Measurements from ENCODE around the gene GREB1L. TPM values are rescaled to one million over a fixed set of nuclear protein-coding genes. Genes with fewer than 3 reads are reported as not detected.
"Not testable (repeated sequence)": the region's sequence is repeated elsewhere in the genome, so short reads cannot be mapped to it uniquely, and the experiment has no call there.

Gene GREB1L
- total RNA-seq, 1 donor from 2014 or later: 12.5 TPM

- Histone ChIP-seq H3K27ac (ENCODE audit: low read depth, low read length) (no peak overlapping the region), H3K9me3 (ENCODE audit: control insufficient read depth in 3 of 3, low read length in 3 of 3) (no peaks in the 10 kb centered on the region), H3K36me3 (ENCODE audit: control insufficient read depth in 3 of 3, insufficient read depth in 3 of 3, low read length in 3 of 3) (no peaks in the 10 kb centered on the region), H3K4me3 (ENCODE audit: low read length in 3 of 3) (no peak overlapping the region), H3K9ac (ENCODE audit: low read depth in 1 of 3, low read length in 3 of 3) (no peak overlapping the region), H3K27me3 (ENCODE audit: control insufficient read depth in 3 of 3, insufficient read depth in 3 of 3, low read length in 3 of 3) (no peaks in the 10 kb centered on the region), H3K4me1 (ENCODE audit: control insufficient read depth in 3 of 3, insufficient read depth in 3 of 3, low read length in 3 of 3) (no peaks in the 10 kb centered on the region)
Measured at GRCh38 chr18:21369146-21369545, 127.1 kb downstream of the GREB1L start.

- not testable (repeated sequence) for H3K4me1 ChIP-seq (ENCODE audit: control insufficient read depth in 3 of 3, insufficient read depth in 3 of 3, low read length in 3 of 3); H3K9me3 ChIP-seq (ENCODE audit: control insufficient read depth in 3 of 3, low read length in 3 of 3); H3K4me3 ChIP-seq (ENCODE audit: low read length in 3 of 3); H3K27me3 ChIP-seq (ENCODE audit: control insufficient read depth in 3 of 3, insufficient read depth in 3 of 3, low read length in 3 of 3); H3K9ac ChIP-seq (ENCODE audit: low read depth in 1 of 3, low read length in 3 of 3); H3K27ac ChIP-seq (ENCODE audit: low read depth, low read length); H3K36me3 ChIP-seq (ENCODE audit: control insufficient read depth in 3 of 3, insufficient read depth in 3 of 3, low read length in 3 of 3)
Measured at GRCh38 chr18:21369597-21369996, 127.6 kb downstream of the GREB1L start.

- H3K4me1 ChIP-seq (ENCODE audit: control insufficient read depth in 3 of 3, insufficient read depth in 3 of 3, low read length in 3 of 3): no peaks in the 10 kb centered on the region
- H3K36me3 ChIP-seq (ENCODE audit: control insufficient read depth in 3 of 3, insufficient read depth in 3 of 3, low read length in 3 of 3): peaks cover 0 to 9% (median 0%) of the 10 kb centered on the region in 3 donors
- no peak overlapping the region for H3K9ac ChIP-seq (ENCODE audit: low read depth in 1 of 3, low read length in 3 of 3)
Measured at GRCh38 chr18:21383031-21383430, 141.0 kb downstream of the GREB1L start.

GRCh38 chr18:21386523-21387240, 144.7 kb downstream of the GREB1L start:
- Histone ChIP-seq H3K4me3 (ENCODE audit: low read length in 3 of 3) (no peak overlapping the region), H3K27me3 (ENCODE audit: control insufficient read depth in 3 of 3, insufficient read depth in 3 of 3, low read length in 3 of 3) (no peaks in the 10 kb centered on the region), H3K9me3 (ENCODE audit: control insufficient read depth in 3 of 3, low read length in 3 of 3) (no peaks in the 10 kb centered on the region), H3K27ac (ENCODE audit: low read depth, low read length) (no peak overlapping the region), H3K4me1 (ENCODE audit: control insufficient read depth in 3 of 3, insufficient read depth in 3 of 3, low read length in 3 of 3) (no peaks in the 10 kb centered on the region), H3K36me3 (ENCODE audit: control insufficient read depth in 3 of 3, insufficient read depth in 3 of 3, low read length in 3 of 3) (peaks cover 0 to 3% (median 0%) of the 10 kb centered on the region in 3 donors), H3K9ac (ENCODE audit: low read depth in 1 of 3, low read length in 3 of 3) (no peak overlapping the region)

More at GRCh38 chr18:21383031-21383430, 141.0 kb downstream of the GREB1L start:
- no peak overlapping the region for H3K4me3 ChIP-seq (ENCODE audit: low read length in 3 of 3)
- H3K9me3 ChIP-seq (ENCODE audit: control insufficient read depth in 3 of 3, low read length in 3 of 3): no peaks in the 10 kb centered on the region
- H3K27me3 ChIP-seq (ENCODE audit: control insufficient read depth in 3 of 3, insufficient read depth in 3 of 3, low read length in 3 of 3): no peaks in the 10 kb centered on the region
- H3K27ac ChIP-seq (ENCODE audit: low read depth, low read length): no peak overlapping the region

- peaks cover 0 to 3% (median 0%) of the 10 kb centered on the region in 3 donors for H3K36me3 ChIP-seq (ENCODE audit: control insufficient read depth in 3 of 3, insufficient read depth in 3 of 3, low read length in 3 of 3)
- no peaks in the 10 kb centered on the region for H3K4me1 ChIP-seq (ENCODE audit: control insufficient read depth in 3 of 3, insufficient read depth in 3 of 3, low read length in 3 of 3)
- no peaks in the 10 kb centered on the region for H3K9me3 ChIP-seq (ENCODE audit: control insufficient read depth in 3 of 3, low read length in 3 of 3)
- H3K4me3 ChIP-seq (ENCODE audit: low read length in 3 of 3): no peak overlapping the region
- no peak overlapping the region for H3K27ac ChIP-seq (ENCODE audit: low read depth, low read length)
- no peak overlapping the region for H3K9ac ChIP-seq (ENCODE audit: low read depth in 1 of 3, low read length in 3 of 3)
- H3K27me3 ChIP-seq (ENCODE audit: control insufficient read depth in 3 of 3, insufficient read depth in 3 of 3, low read length in 3 of 3): no peaks in the 10 kb centered on the region
Measured at GRCh38 chr18:21387886-21388285, 145.9 kb downstream of the GREB1L start.

GRCh38 chr18:21389283-21389682, 147.3 kb downstream of the GREB1L start:
- Histone ChIP-seq H3K4me1 (ENCODE audit: control insufficient read depth in 3 of 3, insufficient read depth in 3 of 3, low read length in 3 of 3) (no peaks in the 10 kb centered on the region), H3K4me3 (ENCODE audit: low read length in 3 of 3) (no peak overlapping the region), H3K27ac (ENCODE audit: low read depth, low read length) (no peak overlapping the region), H3K9me3 (ENCODE audit: control insufficient read depth in 3 of 3, low read length in 3 of 3) (no peaks in the 10 kb centered on the region), H3K27me3 (ENCODE audit: control insufficient read depth in 3 of 3, insufficient read depth in 3 of 3, low read length in 3 of 3) (no peaks in the 10 kb centered on the region), H3K36me3 (ENCODE audit: control insufficient read depth in 3 of 3, insufficient read depth in 3 of 3, low read length in 3 of 3) (peaks cover 0 to 3% (median 0%) of the 10 kb centered on the region in 3 donors), H3K9ac (ENCODE audit: low read depth in 1 of 3, low read length in 3 of 3) (no peak overlapping the region)

- H3K36me3 ChIP-seq (ENCODE audit: control insufficient read depth in 3 of 3, insufficient read depth in 3 of 3, low read length in 3 of 3): no peaks in the 10 kb centered on the region
- no peak overlapping the region for H3K4me3 ChIP-seq (ENCODE audit: low read length in 3 of 3)
- H3K4me1 ChIP-seq (ENCODE audit: control insufficient read depth in 3 of 3, insufficient read depth in 3 of 3, low read length in 3 of 3): no peaks in the 10 kb centered on the region
- no peaks in the 10 kb centered on the region for H3K9me3 ChIP-seq (ENCODE audit: control insufficient read depth in 3 of 3, low read length in 3 of 3)
- no peak overlapping the region for H3K27ac ChIP-seq (ENCODE audit: low read depth, low read length)
- no peak overlapping the region for H3K9ac ChIP-seq (ENCODE audit: low read depth in 1 of 3, low read length in 3 of 3)
- no peaks in the 10 kb centered on the region for H3K27me3 ChIP-seq (ENCODE audit: control insufficient read depth in 3 of 3, insufficient read depth in 3 of 3, low read length in 3 of 3)
Measured at GRCh38 chr18:21389903-21390302, 147.9 kb downstream of the GREB1L start.

GRCh38 chr18:21391074-21391673, 149.1 kb downstream of the GREB1L start:
- no peaks in the 10 kb centered on the region for H3K27me3 ChIP-seq (ENCODE audit: control insufficient read depth in 3 of 3, insufficient read depth in 3 of 3, low read length in 3 of 3)
- H3K4me3 ChIP-seq (ENCODE audit: low read length in 3 of 3): no peak overlapping the region
- H3K27ac ChIP-seq (ENCODE audit: low read depth, low read length): no peak overlapping the region
- H3K4me1 ChIP-seq (ENCODE audit: control insufficient read depth in 3 of 3, insufficient read depth in 3 of 3, low read length in 3 of 3): no peaks in the 10 kb centered on the region
- H3K9ac ChIP-seq (ENCODE audit: low read depth in 1 of 3, low read length in 3 of 3): no peak overlapping the region
- no peaks in the 10 kb centered on the region for H3K9me3 ChIP-seq (ENCODE audit: control insufficient read depth in 3 of 3, low read length in 3 of 3)
- no peaks in the 10 kb centered on the region for H3K36me3 ChIP-seq (ENCODE audit: control insufficient read depth in 3 of 3, insufficient read depth in 3 of 3, low read length in 3 of 3)

- H3K4me3 ChIP-seq (ENCODE audit: low read length in 3 of 3): no peak overlapping the region
- H3K9ac ChIP-seq (ENCODE audit: low read depth in 1 of 3, low read length in 3 of 3): no peak overlapping the region
- no peaks in the 10 kb centered on the region for H3K4me1 ChIP-seq (ENCODE audit: control insufficient read depth in 3 of 3, insufficient read depth in 3 of 3, low read length in 3 of 3)
- H3K27ac ChIP-seq (ENCODE audit: low read depth, low read length): no peak overlapping the region
- no peaks in the 10 kb centered on the region for H3K27me3 ChIP-seq (ENCODE audit: control insufficient read depth in 3 of 3, insufficient read depth in 3 of 3, low read length in 3 of 3)
- peaks cover 0 to 3% (median 0%) of the 10 kb centered on the region in 3 donors for H3K36me3 ChIP-seq (ENCODE audit: control insufficient read depth in 3 of 3, insufficient read depth in 3 of 3, low read length in 3 of 3)
- H3K9me3 ChIP-seq (ENCODE audit: control insufficient read depth in 3 of 3, low read length in 3 of 3): no peaks in the 10 kb centered on the region
Measured at GRCh38 chr18:21393986-21394385, 152.0 kb downstream of the GREB1L start.

- Histone ChIP-seq H3K27ac (ENCODE audit: low read depth, low read length) (no peak overlapping the region), H3K36me3 (ENCODE audit: control insufficient read depth in 3 of 3, insufficient read depth in 3 of 3, low read length in 3 of 3) (peaks cover 0 to 10% (median 0%) of the 10 kb centered on the region in 3 donors), H3K9me3 (ENCODE audit: control insufficient read depth in 3 of 3, low read length in 3 of 3) (no peaks in the 10 kb centered on the region), H3K9ac (ENCODE audit: low read depth in 1 of 3, low read length in 3 of 3) (no peak overlapping the region), H3K4me1 (ENCODE audit: control insufficient read depth in 3 of 3, insufficient read depth in 3 of 3, low read length in 3 of 3) (no peaks in the 10 kb centered on the region), H3K4me3 (ENCODE audit: low read length in 3 of 3) (no peak overlapping the region), H3K27me3 (ENCODE audit: control insufficient read depth in 3 of 3, insufficient read depth in 3 of 3, low read length in 3 of 3) (no peaks in the 10 kb centered on the region)
Measured at GRCh38 chr18:21398121-21398520, 156.1 kb downstream of the GREB1L start.
